K562 (cell line): Measurements from ENCODE around the gene LITAF. TPM values are rescaled to one million over a fixed set of nuclear protein-coding genes. Genes with fewer than 3 reads are reported as not detected.

Source experiments
- BCOR ChIP-seq: fragments of 450-650 bp; IDR thresholded peaks from 2 replicates; pipeline ENCODE4 v1.6.1; 2016
- GABPB1 ChIP-seq: sonication (generic); formaldehyde crosslinking; IDR thresholded peaks from 2 replicates; pipeline ENCODE4 v1.8.0; 2022; ENCODE audit warnings: mild to moderate bottlenecking, missing genetic modification reagents
- GTF2E2 ChIP-seq: fragments of 200-800 bp; sonication (Bioruptor generic); IDR thresholded peaks from 2 replicates; pipeline ENCODE4 v1.6.1; 2016; ENCODE audit warnings: missing genetic modification characterization, missing compliant biosample characterization
- HDAC8 ChIP-seq: fragments of 450-650 bp; IDR thresholded peaks from 2 replicates; pipeline ENCODE4 v1.6.1; 2016; ENCODE audit warnings: mild to moderate bottlenecking, missing genetic modification characterization, moderate library complexity, missing compliant biosample characterization
- PCBP1 ChIP-seq: fragments of 200-400 bp; formaldehyde crosslinking; IDR thresholded peaks from 2 replicates; pipeline ENCODE4 v1.6.1; 2018; ENCODE audit warnings: mild to moderate bottlenecking, low read depth, low read length; ENCODE audit not compliant: poor library complexity, severe bottlenecking
- SNAPC5 ChIP-seq: fragments of 250-450 bp; sonication (Bioruptor Pico); IDR thresholded peaks from 2 replicates; pipeline ENCODE4 v1.8.0; 2021; ENCODE audit warnings: moderate library complexity, mild to moderate bottlenecking, inconsistent platforms
- SRSF9 ChIP-seq: fragments of 200-400 bp; formaldehyde crosslinking; IDR thresholded peaks from 2 replicates; pipeline ENCODE4 v1.6.1; 2017; ENCODE audit warnings: low read depth, low read length, borderline replicate concordance
- TBP ChIP-seq: optimal IDR thresholded peaks from 2 replicates; pipeline ENCODE3; 2011; ENCODE audit warnings: low read depth, low read length, improper control_type of control experiment
- TSC22D4 ChIP-seq: fragments of 450-650 bp; IDR thresholded peaks from 2 replicates; pipeline ENCODE4 v1.6.1; 2016; ENCODE audit warnings: missing genetic modification characterization, missing biosample characterization, control low read depth
- ZKSCAN1 ChIP-seq: fragments of 150-350 bp; IDR thresholded peaks from 2 replicates; pipeline ENCODE4 v1.6.1; 2016; ENCODE audit warnings: low read depth, low read length
- ZNF197 ChIP-seq: fragments of 200-800 bp; sonication (Bioruptor generic); IDR thresholded peaks from 2 replicates; pipeline ENCODE4 v1.6.1; 2016; ENCODE audit warnings: low read depth, missing genetic modification characterization, missing compliant biosample characterization
- ZZZ3 ChIP-seq: fragments of 450-650 bp; IDR thresholded peaks from 2 replicates; pipeline ENCODE4 v1.6.1; 2016; ENCODE audit warnings: antibody characterized with exemption, mild to moderate bottlenecking, moderate library complexity
- polyA plus RNA-seq, 8 experiments: library from polyadenylated mRNA; depleted of rRNA in 4 of 8; stranded (reverse) in 5 of 8; unstranded in 3 of 8; fragments of >200 nt; fragmentation: Nextera tagmentation in 2 of 8; fragmentation: Illumina TruSeq in 1 of 8; extraction: Ambion mirVana in 2 of 8; extraction: Trizol in 1 of 8; gene quantifications; 2 replicates each; pipeline versions ENCODE4 v1.2.1 to v1.2.3, GENCODE V29; 2011 to 2014; ENCODE audit warnings: inconsistent platforms in 1 of 8, missing spikeins in 1 of 8
- total RNA-seq, 7 experiments: library from RNA; depleted of rRNA in 6 of 7; stranded (reverse); fragments of >200 nt in 6 of 7; fragmentation: Illumina TruSeq in 2 of 7; extraction: Trizol in 2 of 7; gene quantifications; 2 replicates each; pipeline versions ENCODE4 v1.2.1 to v1.2.3, GENCODE V29; 2011 to 2021; ENCODE audit warnings: low replicate concordance in 1 of 7
- TF ChIP-seq, protein P1 (sequence below): fragments of 450-650 bp; IDR thresholded peaks from 2 replicates; pipeline ENCODE4 v1.6.1; 2016; ENCODE audit warnings: mild to moderate bottlenecking, moderate library complexity
- TF ChIP-seq, protein P2 (sequence below): fragments of 250-450 bp; sonication (Bioruptor Pico); IDR thresholded peaks from 2 replicates; pipeline ENCODE4 v1.4.0; 2020; ENCODE audit warnings: mild to moderate bottlenecking
- TF ChIP-seq, protein P3 (sequence below): fragments of 450-650 bp; IDR thresholded peaks from 2 replicates; pipeline ENCODE4 v1.6.1; 2014; ENCODE audit warnings: low read depth, mild to moderate bottlenecking, moderate library complexity, borderline replicate concordance

LITAF gene
- total and polyA plus RNA-seq, 9 of the 15 experiments (the other 6 are each of a cell fraction or from before 2014, with no cell fraction given), result 4.1 to 17.8 (median 11.9) TPM

DNA sequence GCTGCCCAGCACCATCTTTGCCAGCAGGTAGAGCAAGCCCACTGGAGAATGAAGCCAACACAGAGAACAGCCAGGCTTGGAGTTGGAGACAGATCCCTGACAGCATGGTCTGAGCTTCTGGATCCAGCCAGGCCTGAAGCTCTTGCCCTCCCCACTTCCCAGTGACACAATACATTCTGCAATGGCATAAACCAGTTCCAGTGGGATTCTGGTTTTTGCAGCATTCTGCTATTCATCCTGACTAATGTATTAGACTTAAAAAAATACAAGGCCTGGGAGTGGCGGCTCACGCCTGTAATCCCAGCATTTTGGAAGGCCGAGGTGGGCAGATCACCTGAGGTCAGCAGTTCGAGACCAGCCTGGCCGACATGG is 40.6 kb upstream of the LITAF start (continued):
- TF ChIP-seq, protein P1, sequence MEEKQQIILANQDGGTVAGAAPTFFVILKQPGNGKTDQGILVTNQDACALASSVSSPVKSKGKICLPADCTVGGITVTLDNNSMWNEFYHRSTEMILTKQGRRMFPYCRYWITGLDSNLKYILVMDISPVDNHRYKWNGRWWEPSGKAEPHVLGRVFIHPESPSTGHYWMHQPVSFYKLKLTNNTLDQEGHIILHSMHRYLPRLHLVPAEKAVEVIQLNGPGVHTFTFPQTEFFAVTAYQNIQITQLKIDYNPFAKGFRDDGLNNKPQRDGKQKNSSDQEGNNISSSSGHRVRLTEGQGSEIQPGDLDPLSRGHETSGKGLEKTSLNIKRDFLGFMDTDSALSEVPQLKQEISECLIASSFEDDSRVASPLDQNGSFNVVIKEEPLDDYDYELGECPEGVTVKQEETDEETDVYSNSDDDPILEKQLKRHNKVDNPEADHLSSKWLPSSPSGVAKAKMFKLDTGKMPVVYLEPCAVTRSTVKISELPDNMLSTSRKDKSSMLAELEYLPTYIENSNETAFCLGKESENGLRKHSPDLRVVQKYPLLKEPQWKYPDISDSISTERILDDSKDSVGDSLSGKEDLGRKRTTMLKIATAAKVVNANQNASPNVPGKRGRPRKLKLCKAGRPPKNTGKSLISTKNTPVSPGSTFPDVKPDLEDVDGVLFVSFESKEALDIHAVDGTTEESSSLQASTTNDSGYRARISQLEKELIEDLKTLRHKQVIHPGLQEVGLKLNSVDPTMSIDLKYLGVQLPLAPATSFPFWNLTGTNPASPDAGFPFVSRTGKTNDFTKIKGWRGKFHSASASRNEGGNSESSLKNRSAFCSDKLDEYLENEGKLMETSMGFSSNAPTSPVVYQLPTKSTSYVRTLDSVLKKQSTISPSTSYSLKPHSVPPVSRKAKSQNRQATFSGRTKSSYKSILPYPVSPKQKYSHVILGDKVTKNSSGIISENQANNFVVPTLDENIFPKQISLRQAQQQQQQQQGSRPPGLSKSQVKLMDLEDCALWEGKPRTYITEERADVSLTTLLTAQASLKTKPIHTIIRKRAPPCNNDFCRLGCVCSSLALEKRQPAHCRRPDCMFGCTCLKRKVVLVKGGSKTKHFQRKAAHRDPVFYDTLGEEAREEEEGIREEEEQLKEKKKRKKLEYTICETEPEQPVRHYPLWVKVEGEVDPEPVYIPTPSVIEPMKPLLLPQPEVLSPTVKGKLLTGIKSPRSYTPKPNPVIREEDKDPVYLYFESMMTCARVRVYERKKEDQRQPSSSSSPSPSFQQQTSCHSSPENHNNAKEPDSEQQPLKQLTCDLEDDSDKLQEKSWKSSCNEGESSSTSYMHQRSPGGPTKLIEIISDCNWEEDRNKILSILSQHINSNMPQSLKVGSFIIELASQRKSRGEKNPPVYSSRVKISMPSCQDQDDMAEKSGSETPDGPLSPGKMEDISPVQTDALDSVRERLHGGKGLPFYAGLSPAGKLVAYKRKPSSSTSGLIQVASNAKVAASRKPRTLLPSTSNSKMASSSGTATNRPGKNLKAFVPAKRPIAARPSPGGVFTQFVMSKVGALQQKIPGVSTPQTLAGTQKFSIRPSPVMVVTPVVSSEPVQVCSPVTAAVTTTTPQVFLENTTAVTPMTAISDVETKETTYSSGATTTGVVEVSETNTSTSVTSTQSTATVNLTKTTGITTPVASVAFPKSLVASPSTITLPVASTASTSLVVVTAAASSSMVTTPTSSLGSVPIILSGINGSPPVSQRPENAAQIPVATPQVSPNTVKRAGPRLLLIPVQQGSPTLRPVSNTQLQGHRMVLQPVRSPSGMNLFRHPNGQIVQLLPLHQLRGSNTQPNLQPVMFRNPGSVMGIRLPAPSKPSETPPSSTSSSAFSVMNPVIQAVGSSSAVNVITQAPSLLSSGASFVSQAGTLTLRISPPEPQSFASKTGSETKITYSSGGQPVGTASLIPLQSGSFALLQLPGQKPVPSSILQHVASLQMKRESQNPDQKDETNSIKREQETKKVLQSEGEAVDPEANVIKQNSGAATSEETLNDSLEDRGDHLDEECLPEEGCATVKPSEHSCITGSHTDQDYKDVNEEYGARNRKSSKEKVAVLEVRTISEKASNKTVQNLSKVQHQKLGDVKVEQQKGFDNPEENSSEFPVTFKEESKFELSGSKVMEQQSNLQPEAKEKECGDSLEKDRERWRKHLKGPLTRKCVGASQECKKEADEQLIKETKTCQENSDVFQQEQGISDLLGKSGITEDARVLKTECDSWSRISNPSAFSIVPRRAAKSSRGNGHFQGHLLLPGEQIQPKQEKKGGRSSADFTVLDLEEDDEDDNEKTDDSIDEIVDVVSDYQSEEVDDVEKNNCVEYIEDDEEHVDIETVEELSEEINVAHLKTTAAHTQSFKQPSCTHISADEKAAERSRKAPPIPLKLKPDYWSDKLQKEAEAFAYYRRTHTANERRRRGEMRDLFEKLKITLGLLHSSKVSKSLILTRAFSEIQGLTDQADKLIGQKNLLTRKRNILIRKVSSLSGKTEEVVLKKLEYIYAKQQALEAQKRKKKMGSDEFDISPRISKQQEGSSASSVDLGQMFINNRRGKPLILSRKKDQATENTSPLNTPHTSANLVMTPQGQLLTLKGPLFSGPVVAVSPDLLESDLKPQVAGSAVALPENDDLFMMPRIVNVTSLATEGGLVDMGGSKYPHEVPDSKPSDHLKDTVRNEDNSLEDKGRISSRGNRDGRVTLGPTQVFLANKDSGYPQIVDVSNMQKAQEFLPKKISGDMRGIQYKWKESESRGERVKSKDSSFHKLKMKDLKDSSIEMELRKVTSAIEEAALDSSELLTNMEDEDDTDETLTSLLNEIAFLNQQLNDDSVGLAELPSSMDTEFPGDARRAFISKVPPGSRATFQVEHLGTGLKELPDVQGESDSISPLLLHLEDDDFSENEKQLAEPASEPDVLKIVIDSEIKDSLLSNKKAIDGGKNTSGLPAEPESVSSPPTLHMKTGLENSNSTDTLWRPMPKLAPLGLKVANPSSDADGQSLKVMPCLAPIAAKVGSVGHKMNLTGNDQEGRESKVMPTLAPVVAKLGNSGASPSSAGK, result no peak
- no peak for TF ChIP-seq SRSF9
- no peak for TF ChIP-seq TSC22D4 (tag)
- TF ChIP-seq GTF2E2 (tag), result peak; percentile 36; the same call in 1 of the 2 replicates
- no peak for TF ChIP-seq ZZZ3
- no peak for TF ChIP-seq SNAPC5 (CRISPR knock-in tag)
- TF ChIP-seq, protein P2, sequence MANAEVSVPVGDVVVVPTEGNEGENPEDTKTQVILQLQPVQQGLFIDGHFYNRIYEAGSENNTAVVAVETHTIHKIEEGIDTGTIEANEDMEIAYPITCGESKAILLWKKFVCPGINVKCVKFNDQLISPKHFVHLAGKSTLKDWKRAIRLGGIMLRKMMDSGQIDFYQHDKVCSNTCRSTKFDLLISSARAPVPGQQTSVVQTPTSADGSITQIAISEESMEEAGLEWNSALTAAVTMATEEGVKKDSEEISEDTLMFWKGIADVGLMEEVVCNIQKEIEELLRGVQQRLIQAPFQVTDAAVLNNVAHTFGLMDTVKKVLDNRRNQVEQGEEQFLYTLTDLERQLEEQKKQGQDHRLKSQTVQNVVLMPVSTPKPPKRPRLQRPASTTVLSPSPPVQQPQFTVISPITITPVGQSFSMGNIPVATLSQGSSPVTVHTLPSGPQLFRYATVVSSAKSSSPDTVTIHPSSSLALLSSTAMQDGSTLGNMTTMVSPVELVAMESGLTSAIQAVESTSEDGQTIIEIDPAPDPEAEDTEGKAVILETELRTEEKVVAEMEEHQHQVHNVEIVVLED (CRISPR knock-in tag), result no peak
- TF ChIP-seq PCBP1, result no peak
- no peak for TF ChIP-seq TBP
- no peak for TF ChIP-seq ZNF197 (CRISPR knock-in tag)
- no peak for TF ChIP-seq HDAC8 (tag)
- no peak for TF ChIP-seq GABPB1
- no peak for TF ChIP-seq ZKSCAN1
- TF ChIP-seq, protein P3, sequence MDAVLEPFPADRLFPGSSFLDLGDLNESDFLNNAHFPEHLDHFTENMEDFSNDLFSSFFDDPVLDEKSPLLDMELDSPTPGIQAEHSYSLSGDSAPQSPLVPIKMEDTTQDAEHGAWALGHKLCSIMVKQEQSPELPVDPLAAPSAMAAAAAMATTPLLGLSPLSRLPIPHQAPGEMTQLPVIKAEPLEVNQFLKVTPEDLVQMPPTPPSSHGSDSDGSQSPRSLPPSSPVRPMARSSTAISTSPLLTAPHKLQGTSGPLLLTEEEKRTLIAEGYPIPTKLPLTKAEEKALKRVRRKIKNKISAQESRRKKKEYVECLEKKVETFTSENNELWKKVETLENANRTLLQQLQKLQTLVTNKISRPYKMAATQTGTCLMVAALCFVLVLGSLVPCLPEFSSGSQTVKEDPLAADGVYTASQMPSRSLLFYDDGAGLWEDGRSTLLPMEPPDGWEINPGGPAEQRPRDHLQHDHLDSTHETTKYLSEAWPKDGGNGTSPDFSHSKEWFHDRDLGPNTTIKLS, result no peak
- TF ChIP-seq BCOR, result no peak
